ENCODE measurements around the gene PTAR1. TPM values are rescaled to one million over a fixed set of nuclear protein-coding genes. Genes with fewer than 3 reads are reported as not detected.

PTAR1 gene, protein sequence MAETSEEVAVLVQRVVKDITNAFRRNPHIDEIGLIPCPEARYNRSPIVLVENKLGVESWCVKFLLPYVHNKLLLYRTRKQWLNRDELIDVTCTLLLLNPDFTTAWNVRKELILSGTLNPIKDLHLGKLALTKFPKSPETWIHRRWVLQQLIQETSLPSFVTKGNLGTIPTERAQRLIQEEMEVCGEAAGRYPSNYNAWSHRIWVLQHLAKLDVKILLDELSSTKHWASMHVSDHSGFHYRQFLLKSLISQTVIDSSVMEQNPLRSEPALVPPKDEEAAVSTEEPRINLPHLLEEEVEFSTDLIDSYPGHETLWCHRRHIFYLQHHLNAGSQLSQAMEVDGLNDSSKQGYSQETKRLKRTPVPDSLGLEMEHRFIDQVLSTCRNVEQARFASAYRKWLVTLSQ
- 10 to 100 TPM; 45.3 to 64.4 TPM for total RNA-seq

- TF ChIP-seq, protein P1, sequence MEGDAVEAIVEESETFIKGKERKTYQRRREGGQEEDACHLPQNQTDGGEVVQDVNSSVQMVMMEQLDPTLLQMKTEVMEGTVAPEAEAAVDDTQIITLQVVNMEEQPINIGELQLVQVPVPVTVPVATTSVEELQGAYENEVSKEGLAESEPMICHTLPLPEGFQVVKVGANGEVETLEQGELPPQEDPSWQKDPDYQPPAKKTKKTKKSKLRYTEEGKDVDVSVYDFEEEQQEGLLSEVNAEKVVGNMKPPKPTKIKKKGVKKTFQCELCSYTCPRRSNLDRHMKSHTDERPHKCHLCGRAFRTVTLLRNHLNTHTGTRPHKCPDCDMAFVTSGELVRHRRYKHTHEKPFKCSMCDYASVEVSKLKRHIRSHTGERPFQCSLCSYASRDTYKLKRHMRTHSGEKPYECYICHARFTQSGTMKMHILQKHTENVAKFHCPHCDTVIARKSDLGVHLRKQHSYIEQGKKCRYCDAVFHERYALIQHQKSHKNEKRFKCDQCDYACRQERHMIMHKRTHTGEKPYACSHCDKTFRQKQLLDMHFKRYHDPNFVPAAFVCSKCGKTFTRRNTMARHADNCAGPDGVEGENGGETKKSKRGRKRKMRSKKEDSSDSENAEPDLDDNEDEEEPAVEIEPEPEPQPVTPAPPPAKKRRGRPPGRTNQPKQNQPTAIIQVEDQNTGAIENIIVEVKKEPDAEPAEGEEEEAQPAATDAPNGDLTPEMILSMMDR (IDR thresholded peaks at IDR 0.05) = no peak
- peak within 1 kb of the TSS; percentile 82 to 87 for H3K9ac ChIP-seq (ENCODE audit: low read depth in 2 of 2, low read length in 2 of 2)
- H3K36me3 ChIP-seq = no peaks in the 10 kb centered on the region
- H3K27me3 ChIP-seq = no peaks in the 10 kb centered on the region
- DNase-seq = peak; percentile 93
- H3K9me3 ChIP-seq = no peaks in the 10 kb centered on the region
- H3K27ac ChIP-seq = peak within 1 kb of the TSS; percentile 92
- intact Hi-C loops (cut with DNase I) = loop anchor here (5.0 kb wide), 1 partner anchor 87 kb away; the partner anchor contains the start of gene APBA1
- H3K4me1 ChIP-seq = no peaks in the 10 kb centered on the region
- H3K4me3 ChIP-seq = peak within 1 kb of the TSS; percentile 86
Observed at GRCh38 chr9:69759421-69760277, at the start of gene PTAR1. Gene PTAR1, minus strand, starts transcription at chr9:69760011. Its CDS starts 73 bp downstream, at chr9:69759938.

DNA sequence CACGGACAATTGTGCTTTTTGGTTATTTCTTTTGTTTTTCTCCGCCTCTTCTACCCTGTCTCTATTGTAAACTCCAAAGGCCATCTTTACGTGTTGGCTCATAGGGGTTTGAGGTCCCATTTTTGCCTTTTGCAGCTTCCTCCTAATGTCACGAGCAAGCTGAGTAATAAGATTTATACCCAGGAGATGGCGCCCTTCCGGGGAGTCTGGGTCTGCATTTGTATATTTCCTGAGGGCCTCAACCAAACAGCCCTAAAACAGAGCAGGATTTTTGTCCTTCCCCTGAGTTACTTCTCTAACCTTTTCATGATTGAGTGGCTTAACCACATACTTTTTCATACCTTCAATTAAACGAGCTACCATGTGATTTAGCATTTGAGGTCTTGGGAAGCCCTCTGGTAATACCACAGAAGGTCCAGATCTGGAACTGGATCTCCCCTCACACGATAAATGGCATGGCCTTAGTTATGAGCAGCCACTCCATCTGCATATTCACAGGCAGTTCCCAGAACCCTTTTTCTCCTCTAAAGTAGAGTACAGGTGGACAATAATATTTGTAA is 49.6 kb upstream of the PTAR1 start:
- DNase-seq = no peak
- Histone ChIP-seq H3K27ac (no peak overlapping the region), H3K36me3 (no peaks in the 10 kb centered on the region), H3K27me3 (no peaks in the 10 kb centered on the region), H3K9me3 (no peaks in the 10 kb centered on the region), H3K4me3 (no peak overlapping the region), H3K4me1 (no peaks in the 10 kb centered on the region), H3K9ac (ENCODE audit: low read depth in 2 of 2, low read length in 2 of 2) (no peak overlapping the region)
- intact Hi-C loops (cut with DNase I) = no loop called here
- TF ChIP-seq, protein P1 (IDR thresholded peaks at IDR 0.05) = no peak

DNA sequence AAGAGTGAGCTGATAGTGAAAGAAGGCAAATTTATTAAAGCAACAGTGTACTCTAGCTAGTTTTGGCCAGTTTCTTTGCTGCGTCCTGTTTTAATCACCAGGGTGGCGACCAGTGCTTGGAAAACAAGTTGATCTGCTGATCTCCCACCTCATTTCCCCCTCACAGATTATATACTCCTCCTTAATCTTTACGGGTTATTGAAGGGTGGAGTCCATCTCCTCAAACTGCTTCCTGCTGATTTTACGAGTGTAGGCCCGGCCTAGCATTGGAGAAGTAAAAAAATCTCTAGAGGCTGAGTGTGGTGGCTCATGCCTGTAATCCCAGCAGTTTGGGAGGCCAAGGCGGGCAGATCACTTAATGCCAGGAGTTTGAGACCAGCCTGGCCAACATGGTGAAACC is 46.8 kb upstream of the PTAR1 start:
- Histone ChIP-seq H3K4me1 (no peaks in the 10 kb centered on the region), H3K27me3 (no peaks in the 10 kb centered on the region), H3K36me3 (no peaks in the 10 kb centered on the region), H3K9ac (ENCODE audit: low read depth in 2 of 2, low read length in 2 of 2) (no peak overlapping the region), H3K27ac (peak overlapping the region; percentile 80), H3K9me3 (no peaks in the 10 kb centered on the region), H3K4me3 (no peak overlapping the region)
- TF ChIP-seq, protein P1 (IDR thresholded peaks at IDR 0.05) = no peak
- peak; percentile 58 for DNase-seq
- intact Hi-C loops (cut with DNase I) = no loop called here

DNA sequence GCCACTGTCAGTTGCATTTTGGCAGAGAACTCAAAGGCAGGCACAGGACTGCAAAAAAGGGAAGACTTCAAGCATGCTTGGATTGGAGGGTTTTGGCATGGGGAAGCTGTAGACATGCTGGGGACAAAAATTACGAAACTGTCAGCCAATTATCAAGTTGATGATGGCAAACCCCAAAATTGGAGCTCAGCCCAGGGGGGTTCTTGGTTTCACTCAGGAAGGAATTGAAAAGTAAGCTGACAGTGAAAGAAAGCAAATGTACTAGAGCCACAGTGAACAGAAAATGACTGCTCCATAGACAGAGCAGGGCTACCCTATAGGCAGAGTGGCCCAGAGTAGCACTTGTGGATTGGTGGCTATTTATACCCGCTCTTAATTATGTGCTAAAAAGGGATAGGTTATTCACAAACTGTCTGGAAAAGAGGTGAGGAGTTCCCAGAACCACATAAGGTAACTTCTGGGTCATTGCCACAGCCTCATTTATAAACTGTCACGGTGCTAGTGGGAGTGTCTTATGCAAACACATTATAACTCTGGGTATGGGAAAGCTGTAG is 46.2 kb upstream of the PTAR1 start:
- H3K27ac ChIP-seq = peak overlapping the region; percentile 80
- intact Hi-C loops (cut with DNase I) = no loop called here

More for the DNA sequence above, 46.2 kb upstream of the PTAR1 start:
- TF ChIP-seq, protein P1 (IDR thresholded peaks at IDR 0.05) = no peak
- Histone ChIP-seq H3K36me3 (no peaks in the 10 kb centered on the region), H3K9me3 (no peaks in the 10 kb centered on the region), H3K9ac (ENCODE audit: low read depth in 2 of 2, low read length in 2 of 2) (no peak overlapping the region), H3K27me3 (no peaks in the 10 kb centered on the region), H3K4me3 (no peak overlapping the region), H3K4me1 (no peaks in the 10 kb centered on the region)
- DNase-seq = peak; percentile 43
